HEK293 (cell line): Measurements from ENCODE around the gene FKBP7.
"Not testable (repeated sequence)": the region's sequence is repeated elsewhere in the genome, so short reads cannot be mapped to it uniquely, and the experiment has no call there.

Experiments
- ATF2 ChIP-seq: fragments of 450-650 bp; formaldehyde crosslinking; IDR thresholded peaks from 2 replicates; pipeline ENCODE4 v1.5.1; 2016; ENCODE audit warnings: missing biosample characterization, missing genetic modification characterization, low read depth
- CTCF ChIP-seq: fragments of 450-650 bp; formaldehyde crosslinking; IDR thresholded peaks from 2 replicates; pipeline ENCODE4 v1.5.1; 2016; ENCODE audit warnings: missing biosample characterization, missing genetic modification characterization
- KLF10 ChIP-seq: fragments of 450-650 bp; IDR thresholded peaks from 2 replicates; pipeline ENCODE4 v1.5.1; 2018; ENCODE audit warnings: missing biosample characterization, mild to moderate bottlenecking, missing genetic modification characterization
- SALL2 ChIP-seq: fragments of 450-650 bp; formaldehyde crosslinking; IDR thresholded peaks from 2 replicates; pipeline ENCODE4 v1.5.0; 2017; ENCODE audit warnings: missing biosample characterization, mild to moderate bottlenecking, missing genetic modification characterization, borderline replicate concordance
- ZBTB6 ChIP-seq: fragments of 450-650 bp; formaldehyde crosslinking; IDR thresholded peaks from 2 replicates; pipeline ENCODE4 v1.5.1; 2017; ENCODE audit warnings: missing biosample characterization, missing genetic modification characterization
- ZNF239 ChIP-seq: fragments of 450-650 bp; formaldehyde crosslinking; IDR thresholded peaks from 2 replicates; pipeline ENCODE4 v1.5.1; 2016; ENCODE audit warnings: missing biosample characterization, missing genetic modification characterization
- ZNF24 ChIP-seq: fragments of 450-650 bp; formaldehyde crosslinking; IDR thresholded peaks from 2 replicates; pipeline ENCODE4 v1.5.1; 2016; ENCODE audit warnings: missing biosample characterization, missing genetic modification characterization
- ZNF48 ChIP-seq: fragments of 450-650 bp; formaldehyde crosslinking; IDR thresholded peaks from 2 replicates; pipeline ENCODE4 v1.5.1; 2016; ENCODE audit warnings: missing biosample characterization, missing genetic modification characterization
- ZNF558 ChIP-seq: fragments of 450-650 bp; formaldehyde crosslinking; IDR thresholded peaks from 2 replicates; pipeline ENCODE4 v1.5.1; 2016; ENCODE audit warnings: missing biosample characterization, missing genetic modification characterization
- ZNF777 ChIP-seq: fragments of 450-650 bp; formaldehyde crosslinking; IDR thresholded peaks from 2 replicates; pipeline ENCODE4 v1.5.1; 2017; ENCODE audit warnings: missing biosample characterization, missing genetic modification characterization, borderline replicate concordance
- TF ChIP-seq, protein P1 (sequence below): fragments of 450-650 bp; formaldehyde crosslinking; IDR thresholded peaks from 2 replicates; pipeline ENCODE4 v1.5.1; 2016; ENCODE audit warnings: missing biosample characterization, missing genetic modification characterization
- TF ChIP-seq, protein P2 (sequence below): fragments of 450-650 bp; formaldehyde crosslinking; IDR thresholded peaks from 2 replicates; pipeline ENCODE4 v1.5.1; 2016; ENCODE audit warnings: missing biosample characterization, missing genetic modification characterization
- TF ChIP-seq, protein P3 (sequence below): fragments of 450-650 bp; formaldehyde crosslinking; conservative IDR thresholded peaks from 2 replicates; pipeline ENCODE4 v1.5.1; 2016; ENCODE audit warnings: low read depth, missing biosample characterization, missing genetic modification characterization
- TF ChIP-seq, protein P4 (sequence below): fragments of 450-650 bp; formaldehyde crosslinking; conservative IDR thresholded peaks from 2 replicates; pipeline ENCODE4 v1.5.1; 2016; ENCODE audit warnings: low read depth, missing biosample characterization, missing genetic modification characterization

GRCh38 chr2:178525460-178525859 is 47.1 kb upstream of the FKBP7 start:
- TF ChIP-seq, protein P1, sequence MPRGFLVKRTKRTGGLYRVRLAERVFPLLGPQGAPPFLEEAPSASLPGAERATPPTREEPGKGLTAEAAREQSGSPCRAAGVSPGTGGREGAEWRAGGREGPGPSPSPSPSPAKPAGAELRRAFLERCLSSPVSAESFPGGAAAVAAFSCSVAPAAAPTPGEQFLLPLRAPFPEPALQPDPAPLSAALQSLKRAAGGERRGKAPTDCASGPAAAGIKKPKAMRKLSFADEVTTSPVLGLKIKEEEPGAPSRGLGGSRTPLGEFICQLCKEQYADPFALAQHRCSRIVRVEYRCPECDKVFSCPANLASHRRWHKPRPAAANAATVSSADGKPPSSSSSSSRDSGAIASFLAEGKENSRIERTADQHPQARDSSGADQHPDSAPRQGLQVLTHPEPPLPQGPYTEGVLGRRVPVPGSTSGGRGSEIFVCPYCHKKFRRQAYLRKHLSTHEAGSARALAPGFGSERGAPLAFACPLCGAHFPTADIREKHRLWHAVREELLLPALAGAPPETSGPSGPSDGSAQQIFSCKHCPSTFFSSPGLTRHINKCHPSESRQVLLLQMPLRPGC (tag by site-specific recombination) = not testable (repeated sequence)
- not testable (repeated sequence) for TF ChIP-seq ZNF48 (tag by site-specific recombination); KLF10 (tag by site-specific recombination); ZBTB6 (tag by site-specific recombination); CTCF (tag by site-specific recombination); ATF2; SALL2 (tag by site-specific recombination); ZNF558 (tag by site-specific recombination); ZNF777; ZNF24 (tag by site-specific recombination); ZNF239 (tag by site-specific recombination)
- TF ChIP-seq, protein P2, sequence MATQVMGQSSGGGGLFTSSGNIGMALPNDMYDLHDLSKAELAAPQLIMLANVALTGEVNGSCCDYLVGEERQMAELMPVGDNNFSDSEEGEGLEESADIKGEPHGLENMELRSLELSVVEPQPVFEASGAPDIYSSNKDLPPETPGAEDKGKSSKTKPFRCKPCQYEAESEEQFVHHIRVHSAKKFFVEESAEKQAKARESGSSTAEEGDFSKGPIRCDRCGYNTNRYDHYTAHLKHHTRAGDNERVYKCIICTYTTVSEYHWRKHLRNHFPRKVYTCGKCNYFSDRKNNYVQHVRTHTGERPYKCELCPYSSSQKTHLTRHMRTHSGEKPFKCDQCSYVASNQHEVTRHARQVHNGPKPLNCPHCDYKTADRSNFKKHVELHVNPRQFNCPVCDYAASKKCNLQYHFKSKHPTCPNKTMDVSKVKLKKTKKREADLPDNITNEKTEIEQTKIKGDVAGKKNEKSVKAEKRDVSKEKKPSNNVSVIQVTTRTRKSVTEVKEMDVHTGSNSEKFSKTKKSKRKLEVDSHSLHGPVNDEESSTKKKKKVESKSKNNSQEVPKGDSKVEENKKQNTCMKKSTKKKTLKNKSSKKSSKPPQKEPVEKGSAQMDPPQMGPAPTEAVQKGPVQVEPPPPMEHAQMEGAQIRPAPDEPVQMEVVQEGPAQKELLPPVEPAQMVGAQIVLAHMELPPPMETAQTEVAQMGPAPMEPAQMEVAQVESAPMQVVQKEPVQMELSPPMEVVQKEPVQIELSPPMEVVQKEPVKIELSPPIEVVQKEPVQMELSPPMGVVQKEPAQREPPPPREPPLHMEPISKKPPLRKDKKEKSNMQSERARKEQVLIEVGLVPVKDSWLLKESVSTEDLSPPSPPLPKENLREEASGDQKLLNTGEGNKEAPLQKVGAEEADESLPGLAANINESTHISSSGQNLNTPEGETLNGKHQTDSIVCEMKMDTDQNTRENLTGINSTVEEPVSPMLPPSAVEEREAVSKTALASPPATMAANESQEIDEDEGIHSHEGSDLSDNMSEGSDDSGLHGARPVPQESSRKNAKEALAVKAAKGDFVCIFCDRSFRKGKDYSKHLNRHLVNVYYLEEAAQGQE (tag by site-specific recombination) = not testable (repeated sequence)
- TF ChIP-seq, protein P3, sequence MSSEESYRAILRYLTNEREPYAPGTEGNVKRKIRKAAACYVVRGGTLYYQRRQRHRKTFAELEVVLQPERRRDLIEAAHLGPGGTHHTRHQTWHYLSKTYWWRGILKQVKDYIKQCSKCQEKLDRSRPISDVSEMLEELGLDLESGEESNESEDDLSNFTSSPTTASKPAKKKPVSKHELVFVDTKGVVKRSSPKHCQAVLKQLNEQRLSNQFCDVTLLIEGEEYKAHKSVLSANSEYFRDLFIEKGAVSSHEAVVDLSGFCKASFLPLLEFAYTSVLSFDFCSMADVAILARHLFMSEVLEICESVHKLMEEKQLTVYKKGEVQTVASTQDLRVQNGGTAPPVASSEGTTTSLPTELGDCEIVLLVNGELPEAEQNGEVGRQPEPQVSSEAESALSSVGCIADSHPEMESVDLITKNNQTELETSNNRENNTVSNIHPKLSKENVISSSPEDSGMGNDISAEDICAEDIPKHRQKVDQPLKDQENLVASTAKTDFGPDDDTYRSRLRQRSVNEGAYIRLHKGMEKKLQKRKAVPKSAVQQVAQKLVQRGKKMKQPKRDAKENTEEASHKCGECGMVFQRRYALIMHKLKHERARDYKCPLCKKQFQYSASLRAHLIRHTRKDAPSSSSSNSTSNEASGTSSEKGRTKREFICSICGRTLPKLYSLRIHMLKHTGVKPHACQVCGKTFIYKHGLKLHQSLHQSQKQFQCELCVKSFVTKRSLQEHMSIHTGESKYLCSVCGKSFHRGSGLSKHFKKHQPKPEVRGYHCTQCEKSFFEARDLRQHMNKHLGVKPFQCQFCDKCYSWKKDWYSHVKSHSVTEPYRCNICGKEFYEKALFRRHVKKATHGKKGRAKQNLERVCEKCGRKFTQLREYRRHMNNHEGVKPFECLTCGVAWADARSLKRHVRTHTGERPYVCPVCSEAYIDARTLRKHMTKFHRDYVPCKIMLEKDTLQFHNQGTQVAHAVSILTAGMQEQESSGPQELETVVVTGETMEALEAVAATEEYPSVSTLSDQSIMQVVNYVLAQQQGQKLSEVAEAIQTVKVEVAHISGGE (tag by site-specific recombination) = not testable (repeated sequence)
- TF ChIP-seq, protein P4, sequence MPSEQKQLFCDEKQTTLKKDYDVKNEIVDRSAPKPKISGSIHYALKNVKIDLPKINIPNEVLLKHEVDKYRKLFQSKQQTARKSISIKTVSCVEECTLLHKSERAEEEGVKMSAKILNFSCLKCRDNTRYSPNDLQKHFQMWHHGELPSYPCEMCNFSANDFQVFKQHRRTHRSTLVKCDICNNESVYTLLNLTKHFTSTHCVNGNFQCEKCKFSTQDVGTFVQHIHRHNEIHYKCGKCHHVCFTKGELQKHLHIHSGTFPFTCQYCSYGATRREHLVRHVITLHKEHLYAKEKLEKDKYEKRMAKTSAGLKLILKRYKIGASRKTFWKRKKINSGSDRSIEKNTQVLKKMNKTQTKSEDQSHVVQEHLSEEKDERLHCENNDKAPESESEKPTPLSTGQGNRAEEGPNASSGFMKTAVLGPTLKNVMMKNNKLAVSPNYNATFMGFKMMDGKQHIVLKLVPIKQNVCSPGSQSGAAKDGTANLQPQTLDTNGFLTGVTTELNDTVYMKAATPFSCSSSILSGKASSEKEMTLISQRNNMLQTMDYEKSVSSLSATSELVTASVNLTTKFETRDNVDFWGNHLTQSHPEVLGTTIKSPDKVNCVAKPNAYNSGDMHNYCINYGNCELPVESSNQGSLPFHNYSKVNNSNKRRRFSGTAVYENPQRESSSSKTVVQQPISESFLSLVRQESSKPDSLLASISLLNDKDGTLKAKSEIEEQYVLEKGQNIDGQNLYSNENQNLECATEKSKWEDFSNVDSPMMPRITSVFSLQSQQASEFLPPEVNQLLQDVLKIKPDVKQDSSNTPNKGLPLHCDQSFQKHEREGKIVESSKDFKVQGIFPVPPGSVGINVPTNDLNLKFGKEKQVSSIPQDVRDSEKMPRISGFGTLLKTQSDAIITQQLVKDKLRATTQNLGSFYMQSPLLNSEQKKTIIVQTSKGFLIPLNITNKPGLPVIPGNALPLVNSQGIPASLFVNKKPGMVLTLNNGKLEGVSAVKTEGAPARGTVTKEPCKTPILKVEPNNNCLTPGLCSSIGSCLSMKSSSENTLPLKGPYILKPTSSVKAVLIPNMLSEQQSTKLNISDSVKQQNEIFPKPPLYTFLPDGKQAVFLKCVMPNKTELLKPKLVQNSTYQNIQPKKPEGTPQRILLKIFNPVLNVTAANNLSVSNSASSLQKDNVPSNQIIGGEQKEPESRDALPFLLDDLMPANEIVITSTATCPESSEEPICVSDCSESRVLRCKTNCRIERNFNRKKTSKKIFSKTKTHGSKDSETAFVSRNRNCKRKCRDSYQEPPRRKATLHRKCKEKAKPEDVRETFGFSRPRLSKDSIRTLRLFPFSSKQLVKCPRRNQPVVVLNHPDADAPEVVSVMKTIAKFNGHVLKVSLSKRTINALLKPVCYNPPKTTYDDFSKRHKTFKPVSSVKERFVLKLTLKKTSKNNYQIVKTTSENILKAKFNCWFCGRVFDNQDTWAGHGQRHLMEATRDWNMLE (tag by site-specific recombination) = not testable (repeated sequence)
